GM21786 (cell line): ENCODE measurements around the gene BRSK2.

Source experiments
- ATAC-seq: cut with Tn5 transposase; IDR thresholded peaks from one replicate; pipeline ENCODE4 v1.9.1; 2021; ENCODE audit not compliant: unreplicated experiment

The BRSK2 gene

GRCh38 chr11:1450344-1450875 is 60.7 kb downstream of the BRSK2 start:
- ATAC-seq: no peak

GRCh38 chr11:1450949-1451710 is 61.4 kb downstream of the BRSK2 start:
- ATAC-seq: no peak

- no peak for ATAC-seq
Observed at GRCh38 chr11:1451781-1452470, 62.2 kb downstream of the BRSK2 start.

- no peak for ATAC-seq
Observed at GRCh38 chr11:1452744-1453143, 63.0 kb downstream of the BRSK2 start.

- no peak for ATAC-seq
Observed at GRCh38 chr11:1453611-1454034, 63.9 kb downstream of the BRSK2 start.

- no peak for ATAC-seq
Observed at GRCh38 chr11:1454576-1454975, 64.8 kb downstream of the BRSK2 start.

GRCh38 chr11:1455032-1455762 is 65.5 kb downstream of the BRSK2 start:
- no peak for ATAC-seq

GRCh38 chr11:1455763-1456060 is 66.0 kb downstream of the BRSK2 start:
- no peak for ATAC-seq

GRCh38 chr11:1456176-1456575 is 66.4 kb downstream of the BRSK2 start:
- no peak for ATAC-seq

GRCh38 chr11:1456596-1457325 is 67.0 kb downstream of the BRSK2 start:
- no peak for ATAC-seq

GRCh38 chr11:1457326-1457680 is 67.6 kb downstream of the BRSK2 start:
- no peak for ATAC-seq

GRCh38 chr11:1457856-1458255 is 68.1 kb downstream of the BRSK2 start:
- ATAC-seq: no peak

- ATAC-seq: no peak
Observed at GRCh38 chr11:1458340-1459218, 68.8 kb downstream of the BRSK2 start.

GRCh38 chr11:1459219-1459575 is 69.5 kb downstream of the BRSK2 start:
- ATAC-seq: no peak

- no peak for ATAC-seq
Observed at GRCh38 chr11:1459764-1460395, 70.1 kb downstream of the BRSK2 start.

- ATAC-seq: no peak
Observed at GRCh38 chr11:1460396-1460985, 70.8 kb downstream of the BRSK2 start.

GRCh38 chr11:1460986-1461825 is 71.5 kb downstream of the BRSK2 start:
- ATAC-seq: no peak

GRCh38 chr11:1461826-1462697 is 72.3 kb downstream of the BRSK2 start:
- ATAC-seq: no peak
